Ovary (tissue), 3 donors: Measurements from ENCODE around the gene GOLGA7B.

ENCODE experiments used
- EP300 ChIP-seq: sonication (generic); formaldehyde crosslinking; IDR thresholded peaks from one replicate; pipeline ENCODE4 v1.6.1; 2017; ENCODE audit warnings: antibody characterized with exemption
- POLR2A ChIP-seq: fragments of 450-650 bp; IDR thresholded peaks from one replicate; pipeline ENCODE4 v1.6.1; 2017; ENCODE audit warnings: antibody characterized with exemption, mild to moderate bottlenecking, moderate library complexity
- TF ChIP-seq, protein P1 (sequence below), 3 donors: fragments of 450-650 bp in 2 of 3; fragments of 200-600 bp in 1 of 3; IDR thresholded peaks; one replicate each; pipeline versions ENCODE4 v1.5.1 to v1.8.0; 2016 to 2022; ENCODE audit warnings: antibody characterized with exemption in 3 of 3, mild to moderate bottlenecking in 1 of 3
- donor health status: DM: no; HTN: no; CAD: no.

- TF ChIP-seq POLR2A (no peak), EP300 (no peak)
- TF ChIP-seq, protein P1, sequence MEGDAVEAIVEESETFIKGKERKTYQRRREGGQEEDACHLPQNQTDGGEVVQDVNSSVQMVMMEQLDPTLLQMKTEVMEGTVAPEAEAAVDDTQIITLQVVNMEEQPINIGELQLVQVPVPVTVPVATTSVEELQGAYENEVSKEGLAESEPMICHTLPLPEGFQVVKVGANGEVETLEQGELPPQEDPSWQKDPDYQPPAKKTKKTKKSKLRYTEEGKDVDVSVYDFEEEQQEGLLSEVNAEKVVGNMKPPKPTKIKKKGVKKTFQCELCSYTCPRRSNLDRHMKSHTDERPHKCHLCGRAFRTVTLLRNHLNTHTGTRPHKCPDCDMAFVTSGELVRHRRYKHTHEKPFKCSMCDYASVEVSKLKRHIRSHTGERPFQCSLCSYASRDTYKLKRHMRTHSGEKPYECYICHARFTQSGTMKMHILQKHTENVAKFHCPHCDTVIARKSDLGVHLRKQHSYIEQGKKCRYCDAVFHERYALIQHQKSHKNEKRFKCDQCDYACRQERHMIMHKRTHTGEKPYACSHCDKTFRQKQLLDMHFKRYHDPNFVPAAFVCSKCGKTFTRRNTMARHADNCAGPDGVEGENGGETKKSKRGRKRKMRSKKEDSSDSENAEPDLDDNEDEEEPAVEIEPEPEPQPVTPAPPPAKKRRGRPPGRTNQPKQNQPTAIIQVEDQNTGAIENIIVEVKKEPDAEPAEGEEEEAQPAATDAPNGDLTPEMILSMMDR (IDR thresholded peaks at IDR 0.05): no peak
Observed at GRCh38 chr10:97858001-97858439, 8.4 kb downstream of the GOLGA7B start.
